Gastrocnemius medialis (tissue), 4 donors: ENCODE measurements around the gene MAN1A2. TPM values are rescaled to one million over a fixed set of nuclear protein-coding genes. Genes with fewer than 3 reads are reported as not detected.

Experiments
- ATAC-seq, 2 donors: fragments of 150-250 bp; one replicate each; pipeline ENCODE4 v1.9.1; 2016
- DNase-seq, 2 donors: peaks; one replicate each; pipeline ENCODE4 v3.0.0-alpha.2; 2019
- H3K27ac ChIP-seq, 4 donors: fragments of 200-600 bp; sonication (generic); 1 replicate in 1 of 4; 2 replicates in 3 of 4; pipeline ENCODE4 v1.5.1; 2016 to 2018; ENCODE audit warnings: mild to moderate bottlenecking in 2 of 4, moderate library complexity in 1 of 4
- H3K27me3 ChIP-seq, 3 donors: fragments of 200-600 bp; sonication (generic) in 2 of 3; 1 replicate in 1 of 3; 2 replicates in 2 of 3; pipeline versions ENCODE4 v1.5.1 to v1.6.0; 2016 to 2019; ENCODE audit warnings: mild to moderate bottlenecking in 1 of 3, moderate library complexity in 1 of 3
- H3K36me3 ChIP-seq, 2 donors: fragments of 200-600 bp; sonication (generic) in 1 of 2; one replicate each; pipeline ENCODE4 v1.5.1; 2017 to 2018
- H3K4me1 ChIP-seq, 2 donors: fragments of 200-600 bp; sonication (generic) in 1 of 2; one replicate each; pipeline ENCODE4 v1.5.1; 2016 to 2017; ENCODE audit warnings: mild to moderate bottlenecking in 2 of 2
- H3K4me3 ChIP-seq, 4 donors: fragments of 200-600 bp; sonication (generic) in 3 of 4; 1 replicate in 1 of 4; 2 replicates in 3 of 4; pipeline ENCODE4 v1.5.1; 2016 to 2019; ENCODE audit warnings: mild to moderate bottlenecking in 2 of 4
- H3K9me3 ChIP-seq, 3 donors: fragments of 200-600 bp; sonication (generic) in 2 of 3; 1 replicate in 1 of 3; 2 replicates in 2 of 3; pipeline ENCODE4 v1.5.1; 2016 to 2019
- POLR2A ChIP-seq, 2 donors: fragments of 450-650 bp; IDR thresholded peaks; one replicate each; pipeline ENCODE4 v1.6.1; 2017; ENCODE audit warnings: antibody characterized with exemption in 2 of 2, mild to moderate bottlenecking in 2 of 2, moderate library complexity in 2 of 2
- in situ Hi-C, 4 donors: fragments of 200-750 bp; cut with MboI; loops; one replicate each; pipeline versions ENCODE4 v1.15.0 to v1.8.0; 2017; ENCODE audit warnings: low sequenced_read_pairs in 4 of 4
- intact Hi-C: fragments of 100-400 bp; cut with DNase I; formaldehyde crosslinking; loops from one replicate; pipeline ENCODE4 v1.15.1; 2023; ENCODE audit warnings: low total_unique reads
- total RNA-seq, 4 donors: library from RNA; depleted of rRNA; stranded (reverse); fragments of >200 nt; gene quantifications; one replicate each; pipeline versions ENCODE4 v1.1.0 to v1.2.3, GENCODE V29; 2016
- TF ChIP-seq, protein P1 (sequence below), 5 experiments: fragments of 450-650 bp in 3 of 5; fragments of 200-600 bp in 2 of 5; sonication (generic) in 2 of 5; IDR thresholded peaks in 4 of 5; conservative IDR thresholded peaks in 1 of 5; 1 replicate in 4 of 5; 2 replicates in 1 of 5; pipeline ENCODE4 v1.5.1; 2016 to 2019; ENCODE audit warnings: antibody characterized with exemption in 5 of 5, mild to moderate bottlenecking in 3 of 5, moderate library complexity in 3 of 5

Gene MAN1A2
- total RNA-seq, 4 donors from 2014 or later = 14.9 to 37.0 (median 28.3) TPM

DNA sequence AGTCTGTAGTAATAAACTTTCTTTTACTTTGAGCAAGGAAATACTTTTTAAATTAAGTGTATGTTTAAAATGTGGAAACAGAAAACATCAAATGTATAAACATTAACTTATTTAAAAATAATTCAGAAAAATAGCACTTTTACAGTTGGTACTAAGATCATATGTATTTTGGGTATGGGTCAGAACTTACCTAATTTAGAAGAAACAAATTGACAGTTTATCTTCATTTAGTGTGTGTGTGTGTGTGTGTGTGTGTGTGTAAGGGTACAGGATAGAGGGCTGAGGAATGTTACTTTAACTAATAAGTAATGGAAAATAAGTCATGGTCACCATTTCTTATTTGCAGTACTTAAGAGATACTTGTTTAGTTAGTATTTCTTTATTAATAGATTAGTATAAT, 3.3 kb downstream of the MAN1A2 start:
- peaks cover 28% of the 10 kb centered on the region in 2 donors for H3K4me1 ChIP-seq

DNA sequence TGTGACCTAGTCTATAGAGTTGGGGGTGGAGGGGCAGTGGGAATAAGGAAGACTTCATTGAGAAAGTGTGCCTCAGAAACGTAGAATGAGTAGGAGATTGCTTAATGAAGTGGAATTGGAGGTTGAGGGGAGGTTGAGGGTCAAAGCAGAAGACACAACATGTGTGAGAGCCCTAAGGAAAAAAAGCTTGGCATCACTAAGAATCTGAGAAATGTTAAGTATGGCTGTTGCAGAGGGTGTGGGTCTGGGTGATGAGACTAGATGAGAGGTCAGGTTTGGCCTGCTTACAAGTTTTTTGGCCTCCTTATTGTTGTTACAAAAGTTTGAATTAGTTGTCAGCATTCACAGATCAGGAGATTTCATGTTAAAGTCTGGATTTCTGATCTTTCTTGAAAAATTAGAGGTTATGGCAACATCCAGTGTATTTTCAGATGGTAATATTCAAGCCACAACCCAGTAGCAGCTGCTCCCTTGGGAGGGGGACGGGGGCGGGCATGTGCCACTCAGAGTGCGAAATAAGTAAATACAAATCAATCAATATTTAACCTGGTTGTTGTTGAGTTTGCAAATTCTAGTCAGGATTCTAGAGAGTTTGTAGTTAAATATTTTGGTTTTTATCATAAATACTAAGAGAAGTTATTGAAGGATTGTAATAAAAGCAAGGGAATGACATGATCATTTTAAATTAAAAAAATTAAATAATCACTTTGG, 4.3 kb downstream of the MAN1A2 start:
- Histone ChIP-seq H3K9me3 (no peaks in the 10 kb centered on the region), H3K4me3 (peak overlapping the region in 1 of 4 donors; percentile 10), H3K27ac (no peak overlapping the region), H3K36me3 (no peaks in the 10 kb centered on the region), H3K27me3 (no peaks in the 10 kb centered on the region), H3K4me1 (peaks cover 21% of the 10 kb centered on the region in 2 donors)
- ATAC-seq (no peak), DNase-seq (no peak)
- intact Hi-C loops = no loop called here
- no peak for TF ChIP-seq POLR2A (IDR thresholded peaks at IDR 0.05)
- TF ChIP-seq, protein P1, sequence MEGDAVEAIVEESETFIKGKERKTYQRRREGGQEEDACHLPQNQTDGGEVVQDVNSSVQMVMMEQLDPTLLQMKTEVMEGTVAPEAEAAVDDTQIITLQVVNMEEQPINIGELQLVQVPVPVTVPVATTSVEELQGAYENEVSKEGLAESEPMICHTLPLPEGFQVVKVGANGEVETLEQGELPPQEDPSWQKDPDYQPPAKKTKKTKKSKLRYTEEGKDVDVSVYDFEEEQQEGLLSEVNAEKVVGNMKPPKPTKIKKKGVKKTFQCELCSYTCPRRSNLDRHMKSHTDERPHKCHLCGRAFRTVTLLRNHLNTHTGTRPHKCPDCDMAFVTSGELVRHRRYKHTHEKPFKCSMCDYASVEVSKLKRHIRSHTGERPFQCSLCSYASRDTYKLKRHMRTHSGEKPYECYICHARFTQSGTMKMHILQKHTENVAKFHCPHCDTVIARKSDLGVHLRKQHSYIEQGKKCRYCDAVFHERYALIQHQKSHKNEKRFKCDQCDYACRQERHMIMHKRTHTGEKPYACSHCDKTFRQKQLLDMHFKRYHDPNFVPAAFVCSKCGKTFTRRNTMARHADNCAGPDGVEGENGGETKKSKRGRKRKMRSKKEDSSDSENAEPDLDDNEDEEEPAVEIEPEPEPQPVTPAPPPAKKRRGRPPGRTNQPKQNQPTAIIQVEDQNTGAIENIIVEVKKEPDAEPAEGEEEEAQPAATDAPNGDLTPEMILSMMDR (IDR thresholded peaks at IDR 0.05 in 4 of 5, conservative IDR thresholded peaks at IDR 0.05 in 1 of 5) = no peak
- in situ Hi-C loops = no loop called here

More for the DNA sequence above, 3.3 kb downstream of the MAN1A2 start:
- intact Hi-C loops = no loop called here
- Histone ChIP-seq H3K9me3 (no peaks in the 10 kb centered on the region), H3K27me3 (no peaks in the 10 kb centered on the region), H3K27ac (peak overlapping the region in 3 of 4 donors; percentile 92 to 97 (median 96)), H3K4me3 (peak overlapping the region; percentile 67 to 94 (median 88)), H3K36me3 (no peaks in the 10 kb centered on the region)
- ATAC-seq (no peak), DNase-seq (no peak)
- in situ Hi-C loops = no loop called here
- TF ChIP-seq, protein P1 (IDR thresholded peaks at IDR 0.05 in 4 of 5, conservative IDR thresholded peaks at IDR 0.05 in 1 of 5) = no peak
- no peak for TF ChIP-seq POLR2A (IDR thresholded peaks at IDR 0.05)

DNA sequence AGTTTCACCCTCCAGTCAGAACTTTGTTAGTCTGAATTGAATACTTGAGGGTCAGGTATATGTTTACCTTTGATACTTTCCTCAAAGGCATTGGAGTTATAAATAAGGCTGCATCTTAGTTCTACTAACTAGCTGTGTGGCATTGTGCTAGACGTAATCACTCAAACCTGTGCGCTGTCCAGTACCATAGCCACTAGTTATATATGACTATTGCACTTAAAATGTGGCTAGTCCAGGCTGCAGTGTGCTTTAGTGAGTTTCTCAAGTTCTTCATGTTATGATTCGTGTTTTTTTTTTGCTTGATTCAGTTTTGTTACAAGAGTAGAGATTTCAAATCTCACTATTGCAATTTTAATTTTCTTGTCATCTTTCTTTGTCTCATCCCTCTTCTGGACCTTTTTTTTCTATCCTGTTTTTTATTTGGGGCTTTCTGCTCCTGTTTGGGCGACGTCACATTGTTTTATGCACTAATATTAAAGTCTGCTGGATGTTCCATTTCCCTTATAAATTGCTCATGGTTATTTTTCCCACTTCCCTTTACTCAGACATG, 5.7 kb downstream of the MAN1A2 start:
- Histone ChIP-seq H3K4me3 (no peak overlapping the region), H3K9me3 (no peaks in the 10 kb centered on the region), H3K27me3 (no peaks in the 10 kb centered on the region), H3K4me1 (peaks cover 21% of the 10 kb centered on the region in 2 donors), H3K36me3 (no peaks in the 10 kb centered on the region), H3K27ac (no peak overlapping the region)
- no peak for ATAC-seq
- TF ChIP-seq, protein P1 (IDR thresholded peaks at IDR 0.05 in 4 of 5, conservative IDR thresholded peaks at IDR 0.05 in 1 of 5) = no peak
- no peak for TF ChIP-seq POLR2A (IDR thresholded peaks at IDR 0.05)
- intact Hi-C loops = no loop called here
- in situ Hi-C loops = no loop called here
- DNase-seq = no peak

DNA sequence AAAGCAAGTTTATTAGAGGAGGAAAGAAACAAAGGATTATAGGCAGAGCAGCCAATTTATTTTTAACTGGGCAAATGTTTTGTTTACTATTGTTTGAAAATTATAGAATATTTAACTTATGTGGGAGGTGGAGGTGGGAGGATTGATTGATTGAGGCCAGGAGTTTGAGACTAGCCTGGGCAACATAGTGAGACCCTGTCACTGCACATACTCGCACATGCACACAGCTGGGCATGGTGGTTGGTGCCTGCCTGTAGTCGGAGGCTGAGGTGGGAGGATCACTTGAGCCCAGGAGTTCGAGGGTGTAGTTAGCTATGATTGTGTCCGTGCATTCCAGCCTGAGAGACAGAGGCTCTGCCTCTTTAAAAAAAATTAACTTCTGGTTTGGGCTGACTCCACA, 6.7 kb downstream of the MAN1A2 start:
- Histone ChIP-seq H3K9me3 (no peaks in the 10 kb centered on the region), H3K27me3 (no peaks in the 10 kb centered on the region), H3K4me1 (peaks cover 21% of the 10 kb centered on the region in 2 donors), H3K4me3 (no peak overlapping the region), H3K36me3 (no peaks in the 10 kb centered on the region), H3K27ac (no peak overlapping the region)
- no peak for DNase-seq
- no peak for ATAC-seq
- intact Hi-C loops = no loop called here
- in situ Hi-C loops = no loop called here
- TF ChIP-seq, protein P1 (IDR thresholded peaks at IDR 0.05 in 4 of 5, conservative IDR thresholded peaks at IDR 0.05 in 1 of 5) = no peak
- no peak for TF ChIP-seq POLR2A (IDR thresholded peaks at IDR 0.05)
